HepG2 (cell line): ENCODE data around the gene SPTB. TPM values are rescaled to one million over a fixed set of nuclear protein-coding genes. Genes with fewer than 3 reads are reported as not detected.

Experiments used
- FOXO4 ChIP-seq: sonication (generic); formaldehyde crosslinking; conservative IDR thresholded peaks from 2 replicates; pipeline ENCODE4 v1.8.1; 2023; ENCODE audit warnings: missing genetic modification reagents
- FUBP1 ChIP-seq: sonication (generic); formaldehyde crosslinking; IDR thresholded peaks from 2 replicates; pipeline ENCODE4 v1.5.1; 2020; ENCODE audit warnings: missing genetic modification reagents, mild to moderate bottlenecking, borderline replicate concordance
- HOXA9 ChIP-seq: sonication (generic); formaldehyde crosslinking; IDR thresholded peaks from 2 replicates; pipeline ENCODE4 v1.8.1; 2022; ENCODE audit warnings: missing genetic modification reagents, mild to moderate bottlenecking, moderate library complexity, borderline replicate concordance
- NFAT5 ChIP-seq: sonication (generic); formaldehyde crosslinking; IDR thresholded peaks from 2 replicates; pipeline ENCODE4 v1.4.0; 2020; ENCODE audit warnings: missing genetic modification reagents
- POLR2A ChIP-seq, 2 experiments: IDR thresholded peaks; 2 replicates each; pipeline ENCODE4 v1.6.1; 2011; ENCODE audit warnings: low read depth in 2 of 2, low read length in 2 of 2, mild to moderate bottlenecking in 1 of 2, moderate library complexity in 1 of 2; ENCODE audit not compliant: insufficient read depth in 1 of 2
- SRY ChIP-seq: sonication (generic); formaldehyde crosslinking; IDR thresholded peaks from 2 replicates; pipeline ENCODE4 v1.8.0; 2022; ENCODE audit warnings: mild to moderate bottlenecking, missing genetic modification reagents
- ZBTB7B ChIP-seq: sonication (generic); formaldehyde crosslinking; IDR thresholded peaks from 2 replicates; pipeline ENCODE4 v1.4.0; 2020; ENCODE audit warnings: missing genetic modification reagents
- ZNF503 ChIP-seq: sonication (generic); formaldehyde crosslinking; IDR thresholded peaks from 2 replicates; pipeline ENCODE4 v1.4.0; 2020; ENCODE audit warnings: missing genetic modification reagents
- polyA plus RNA-seq, 8 experiments: library from polyadenylated mRNA; depleted of rRNA in 3 of 8; stranded (reverse) in 7 of 8; unstranded in 1 of 8; fragments of >200 nt; fragmentation: Illumina TruSeq in 4 of 8; extraction: Trizol in 4 of 8; gene quantifications; 2 replicates each; pipeline versions ENCODE4 v1.2.1 to v1.2.3, GENCODE V29; 2011 to 2016; ENCODE audit warnings: low read depth in 4 of 8, missing spikeins in 1 of 8, mixed read lengths in 1 of 8; ENCODE audit not compliant: insufficient read depth in 1 of 8
- total RNA-seq, 5 experiments: library from RNA; depleted of rRNA; stranded (reverse); fragments of >200 nt; fragmentation: Illumina TruSeq; extraction: Trizol; gene quantifications; 2 replicates each; pipeline ENCODE4 v1.2.3, GENCODE V29; 2016; ENCODE audit warnings: low read depth in 1 of 5

SPTB gene
- total and polyA plus RNA-seq, 2 of the 13 experiments (the other 11 are each of a cell fraction or from before 2014, with no cell fraction given) = 0.01 to 0.02 TPM

GRCh38 chr14:64795211-64795610 lies 84.5 kb downstream of the SPTB start (continued):
- no peak for TF ChIP-seq NFAT5 (CRISPR knock-in tag)
- no peak for TF ChIP-seq POLR2A (IDR thresholded peaks at IDR 0.05; ENCODE audit: insufficient read depth in 1 of 2, low read depth in 2 of 2, low read length in 2 of 2)
- TF ChIP-seq FUBP1 (CRISPR knock-in tag) = no peak
- no peak for TF ChIP-seq SRY (CRISPR knock-in tag)
- no peak for TF ChIP-seq HOXA9
- TF ChIP-seq FOXO4 = no peak
- TF ChIP-seq ZBTB7B = no peak
- no peak for TF ChIP-seq ZNF503 (CRISPR knock-in tag)
